Measurements from ENCODE around the gene EIF3A.

Gene EIF3A

DNA sequence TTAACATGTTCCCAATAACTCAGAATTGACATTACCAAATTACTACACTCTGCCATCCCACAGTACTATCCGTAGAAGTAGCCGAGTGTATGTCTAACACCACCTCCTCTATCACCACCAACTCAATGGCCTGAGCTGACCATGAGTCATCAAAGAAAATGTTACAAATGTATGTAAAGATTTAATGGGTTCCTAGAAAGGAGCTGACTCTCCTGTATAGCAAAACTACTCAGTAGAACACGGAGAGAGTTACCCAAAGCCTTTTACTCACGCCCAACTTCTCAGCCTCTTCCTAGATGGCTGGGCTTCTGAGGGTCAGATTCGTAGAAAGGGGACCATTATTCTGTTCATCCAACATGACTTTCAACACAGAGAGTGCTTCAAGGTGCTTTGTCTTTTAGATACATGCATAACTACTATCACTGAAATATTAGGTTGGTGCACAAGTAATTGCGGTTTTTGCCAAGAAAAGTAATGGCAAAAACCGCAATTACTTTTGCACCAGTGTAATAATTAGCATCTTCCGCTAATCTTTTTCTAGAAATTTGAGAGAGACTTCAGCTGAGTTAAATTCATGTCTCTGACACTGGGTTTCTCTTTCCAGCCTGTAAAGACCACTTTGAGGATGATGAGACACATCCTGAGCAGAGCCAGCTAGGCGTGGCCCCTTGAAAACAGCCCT is 75.1 kb downstream of the EIF3A start:
- no peak for DNase-seq (ENCODE audit: low read depth in 2 of 2)

DNA sequence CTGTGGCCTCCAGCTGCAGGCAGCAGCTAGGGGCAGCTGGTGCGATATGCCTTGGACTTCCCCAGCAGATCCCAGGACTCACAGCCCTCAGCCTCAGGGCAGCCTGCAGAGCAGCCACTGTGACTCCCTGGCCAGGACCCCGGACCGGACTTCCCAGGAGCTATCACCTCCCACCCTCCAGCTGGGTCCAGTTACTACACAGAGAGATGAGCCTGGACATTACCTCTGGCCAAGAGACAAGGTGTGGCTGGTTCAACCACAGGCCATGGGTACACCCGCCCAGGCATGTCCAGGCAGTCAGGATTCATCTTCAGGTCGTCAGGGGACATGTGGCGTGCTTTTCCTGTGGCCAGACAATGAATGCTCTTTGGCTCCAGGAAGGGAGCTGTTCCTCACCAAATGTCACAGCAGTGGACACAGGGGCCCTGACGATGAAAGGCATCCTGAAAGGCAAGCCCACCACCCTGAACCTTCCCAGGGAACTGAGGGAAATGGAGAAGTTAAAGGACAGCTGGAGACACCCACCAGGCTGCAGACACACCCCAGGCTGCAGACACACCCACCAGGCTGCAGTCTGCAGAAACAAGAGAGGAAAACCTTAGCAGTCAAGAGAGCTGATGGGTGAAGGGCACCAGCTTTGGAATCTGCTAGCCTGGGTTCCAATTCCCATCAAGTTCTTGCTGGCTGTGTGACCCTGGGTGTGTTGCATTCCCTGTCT is 76.9 kb downstream of the EIF3A start:
- no peak for DNase-seq (ENCODE audit: low read depth in 2 of 2)

DNA sequence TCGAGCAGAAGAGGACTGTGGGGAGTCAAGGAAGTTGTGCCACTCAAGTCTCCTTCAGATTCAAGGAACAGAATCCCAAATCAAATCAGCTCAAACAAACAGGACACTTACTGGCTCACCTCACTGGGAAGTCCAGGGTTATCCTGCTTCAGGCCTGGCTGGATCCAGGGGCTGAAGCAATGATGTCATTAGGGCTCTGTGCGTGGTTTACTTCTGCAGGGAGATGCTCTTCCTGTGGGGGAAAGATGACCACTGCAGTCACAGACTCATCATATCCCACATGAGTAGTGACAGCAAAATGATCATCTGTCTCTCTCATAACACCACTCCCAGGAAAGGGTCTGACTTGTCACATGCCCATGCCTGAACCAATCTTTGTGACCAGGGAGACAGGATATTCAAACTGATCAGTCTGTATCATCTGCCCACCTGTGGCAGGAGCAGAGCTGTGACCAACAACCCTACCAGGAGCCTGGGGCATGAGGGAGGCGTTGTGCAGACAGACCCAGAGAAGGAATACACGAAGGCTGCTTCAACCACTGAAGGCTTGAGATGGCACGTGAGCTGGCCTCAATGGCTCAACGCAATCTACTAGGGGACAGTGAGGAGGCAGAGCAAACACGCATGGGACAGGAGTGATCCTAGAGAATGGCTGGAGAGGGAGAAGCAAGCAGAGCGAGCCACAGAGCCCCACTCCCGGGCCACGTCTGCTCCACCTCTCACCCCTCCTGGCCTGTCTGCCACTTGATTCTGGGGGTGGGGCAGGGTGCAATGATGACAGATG is 78.7 kb downstream of the EIF3A start:
- no peak for DNase-seq (ENCODE audit: low read depth in 2 of 2)

DNA sequence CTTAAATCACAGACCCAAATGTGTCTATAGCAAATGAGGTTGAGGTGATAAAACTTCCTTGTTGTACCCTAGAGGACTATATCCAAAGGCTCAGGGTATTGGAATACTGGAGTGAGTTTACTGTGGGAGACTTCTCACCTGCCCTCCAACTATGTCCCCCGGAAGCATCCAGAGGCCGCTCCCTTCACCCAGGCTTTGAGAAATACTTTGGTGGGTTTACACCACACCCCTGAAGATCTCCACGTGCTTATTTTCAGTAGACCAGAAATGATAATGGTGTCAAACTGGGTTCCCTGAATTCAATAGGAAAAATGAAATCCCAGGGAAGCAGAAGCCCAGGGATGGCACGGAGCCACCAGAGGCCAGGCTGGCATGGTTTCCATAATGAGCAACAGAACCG is 82.4 kb downstream of the EIF3A start:
- DNase-seq (ENCODE audit: low read depth in 2 of 2) = no peak

DNA sequence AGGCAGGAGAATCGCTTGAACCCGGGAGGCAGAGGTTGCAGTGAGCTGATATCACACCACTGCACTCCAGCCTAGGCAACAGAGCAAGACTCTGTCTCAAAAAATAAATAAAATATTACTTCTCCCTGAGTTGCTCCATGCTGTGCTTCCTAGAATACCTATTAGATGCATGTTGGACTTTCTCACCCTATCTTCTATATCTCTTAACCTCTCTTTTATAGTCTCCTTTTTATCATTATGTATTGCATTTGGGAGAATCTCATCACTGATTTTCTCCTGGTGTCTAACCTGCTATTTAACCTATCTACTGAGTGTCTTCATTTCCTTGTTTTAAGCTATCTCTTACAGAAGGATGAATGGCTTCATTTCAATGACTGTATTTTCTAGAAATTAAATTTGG is 83.2 kb downstream of the EIF3A start:
- DNase-seq (ENCODE audit: low read depth in 2 of 2) = no peak

DNA sequence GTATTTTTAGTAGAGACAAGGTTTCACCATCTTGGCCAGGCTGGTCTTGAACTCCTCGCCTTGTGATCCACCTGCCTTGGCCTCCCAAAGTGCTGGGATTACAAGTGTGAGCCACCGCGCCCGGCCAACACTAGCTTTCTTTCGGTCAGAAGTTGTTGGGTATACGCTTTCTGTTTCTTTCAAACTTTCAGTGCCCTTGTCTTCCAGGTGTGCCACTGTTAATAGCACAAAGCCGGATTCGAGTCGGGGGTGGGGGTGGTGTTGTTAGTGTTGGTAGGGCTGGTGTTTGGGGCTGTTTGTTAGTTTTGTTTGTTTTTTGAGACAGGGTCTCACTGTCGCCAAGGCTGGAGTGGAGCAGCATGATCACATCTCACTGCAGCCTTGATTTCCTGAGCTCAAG is 84.9 kb downstream of the EIF3A start:
- DNase-seq (ENCODE audit: low read depth in 2 of 2) = no peak

DNA sequence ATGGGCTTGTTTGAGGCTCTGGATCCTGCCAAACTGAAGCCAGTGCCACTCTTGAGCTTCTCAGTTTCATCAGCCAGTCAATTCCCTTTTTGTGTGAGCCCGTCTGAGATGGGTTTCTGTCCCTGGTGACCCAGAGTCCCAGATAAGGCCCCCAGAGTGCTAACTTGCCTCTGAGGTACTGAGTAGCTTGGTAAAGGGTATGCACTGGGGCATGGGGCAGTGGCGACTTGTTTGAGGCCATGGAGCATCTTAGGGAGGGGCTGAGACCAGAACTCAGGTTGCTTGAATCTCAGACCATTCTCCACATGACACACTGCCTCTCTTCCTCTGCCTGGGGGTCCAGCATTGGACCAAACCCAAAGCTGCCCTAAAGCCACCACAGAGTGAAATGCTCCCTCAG is 86.3 kb downstream of the EIF3A start:
- DNase-seq (ENCODE audit: low read depth in 2 of 2) = no peak

DNA sequence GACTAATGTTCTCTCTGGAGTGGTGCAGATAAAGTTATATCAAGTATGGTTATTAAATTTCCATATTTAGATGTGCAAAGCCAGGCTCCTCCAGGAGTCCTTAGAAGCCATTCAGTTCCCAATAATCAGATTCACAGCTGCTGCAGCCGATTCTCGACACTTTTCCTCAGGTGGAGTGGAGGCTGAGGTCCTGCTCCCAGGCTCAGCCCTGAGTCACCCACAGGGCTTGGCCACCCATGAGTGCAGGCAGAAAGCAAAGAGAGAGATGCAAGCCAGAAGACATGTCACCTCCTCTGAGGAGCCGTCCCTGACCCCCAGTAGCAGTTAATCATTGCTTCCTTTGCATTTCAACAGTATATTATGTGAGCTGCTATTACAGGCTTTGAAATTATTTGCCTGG is 87.4 kb downstream of the EIF3A start:
- no peak for DNase-seq (ENCODE audit: low read depth in 2 of 2)

DNA sequence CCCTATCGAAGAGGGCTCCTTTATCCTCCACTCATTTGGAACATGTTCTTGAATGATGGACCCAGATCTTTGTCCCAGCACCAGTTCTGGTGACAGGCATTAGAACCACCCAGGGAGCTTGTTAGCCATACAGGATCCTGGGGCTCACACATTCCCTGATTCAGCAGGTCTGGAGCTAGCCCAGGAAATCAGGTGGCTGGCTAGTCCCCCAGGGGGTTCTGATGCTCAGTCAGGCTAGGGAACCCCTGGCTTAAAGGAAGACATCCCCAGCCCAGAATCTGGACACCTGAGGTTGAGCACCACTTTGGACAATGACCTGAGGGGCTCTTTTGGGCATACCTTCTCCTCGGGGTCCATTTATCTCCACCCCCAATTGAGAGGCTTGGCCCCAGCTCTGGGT is 88.1 kb downstream of the EIF3A start:
- no peak for DNase-seq (ENCODE audit: low read depth in 2 of 2)

DNA sequence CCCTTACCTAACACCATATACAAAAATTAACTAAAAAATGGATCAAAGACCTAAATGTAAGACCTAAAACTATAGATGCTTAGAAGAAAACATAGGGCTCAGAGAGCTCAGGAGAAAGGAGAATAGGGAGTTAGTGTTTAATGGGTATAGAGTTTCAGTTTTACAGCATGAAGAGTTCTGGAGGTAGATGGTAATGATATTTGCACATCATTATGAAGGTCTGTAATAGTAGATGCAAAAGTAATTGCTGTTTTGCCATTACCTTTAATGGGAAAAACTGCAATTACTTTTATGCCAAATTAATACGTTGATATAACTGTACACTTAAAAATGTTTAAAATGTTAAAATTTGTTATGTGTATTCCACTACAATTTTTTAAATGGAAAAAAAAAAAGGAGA is 90.3 kb downstream of the EIF3A start:
- DNase-seq (ENCODE audit: low read depth in 2 of 2) = no peak

DNA sequence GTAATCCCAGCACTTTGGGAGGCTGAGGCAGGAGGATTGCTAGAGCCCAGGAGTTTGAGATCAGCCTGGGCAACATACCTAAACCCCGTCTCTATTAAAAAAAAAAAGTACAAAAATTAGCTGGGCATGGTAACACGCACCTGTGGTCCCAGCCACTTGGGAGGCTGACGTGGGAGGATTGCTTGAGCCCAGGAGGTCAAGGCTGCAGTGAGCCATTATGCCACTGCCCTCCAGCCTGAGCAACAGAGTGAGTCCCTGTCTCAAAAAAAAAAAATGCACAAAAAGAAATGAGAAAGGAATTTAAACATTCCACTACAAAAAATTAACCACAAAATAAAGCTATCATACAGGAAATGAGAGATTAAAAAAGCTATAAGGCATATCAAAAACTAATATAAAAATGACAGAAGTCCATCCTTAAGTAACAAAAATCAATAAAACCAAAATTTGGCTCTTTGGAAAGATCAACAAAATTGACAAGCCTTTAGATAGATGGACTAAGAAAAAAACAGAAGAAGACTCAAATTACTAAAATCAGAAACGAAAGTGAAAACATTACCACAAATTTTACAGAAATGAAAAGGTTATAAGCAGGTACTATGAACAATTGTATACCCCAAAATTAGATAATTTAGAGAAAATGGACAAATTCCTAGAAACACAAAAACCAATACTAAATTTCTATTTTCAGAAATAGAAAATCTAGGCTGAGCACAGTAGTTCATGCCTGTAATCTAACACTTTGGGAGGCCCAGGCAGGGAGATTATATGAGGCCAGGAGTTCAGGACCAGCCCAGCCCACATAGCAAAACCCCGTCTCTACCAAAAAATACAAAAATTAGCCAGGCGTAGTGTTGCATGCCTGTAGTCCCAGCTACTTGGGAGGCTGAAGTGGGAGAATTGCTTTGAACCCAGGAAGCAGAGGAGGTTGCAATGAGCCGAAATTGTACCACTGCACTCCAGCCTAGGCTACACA is 93.5 kb downstream of the EIF3A start:
- DNase-seq (ENCODE audit: low read depth in 2 of 2) = no peak

DNA sequence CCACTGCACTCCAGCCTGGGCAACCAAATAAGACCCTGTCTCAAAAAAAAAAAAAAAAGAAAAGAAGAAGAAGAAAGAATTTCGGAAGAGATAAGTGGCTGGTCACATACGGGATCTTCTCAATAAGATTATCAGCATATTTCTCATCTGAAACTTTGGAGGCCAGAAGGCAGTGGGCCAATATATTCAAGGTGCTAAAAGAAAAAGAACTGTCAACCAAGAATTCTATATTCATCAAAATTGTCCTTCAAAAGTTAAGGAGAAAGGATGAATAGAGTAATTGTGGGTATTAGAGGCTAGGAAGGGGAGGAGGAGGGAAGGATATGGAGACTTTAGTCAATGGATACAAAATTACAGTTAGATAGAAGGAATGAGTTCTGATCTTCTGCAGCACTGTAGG is 95.0 kb downstream of the EIF3A start:
- no peak for DNase-seq (ENCODE audit: low read depth in 2 of 2)
